Breast epithelium (tissue), 4 donors: Measurements from ENCODE around the gene RFWD3. TPM values are rescaled to one million over a fixed set of nuclear protein-coding genes. Genes with fewer than 3 reads are reported as not detected.

ENCODE experiments used
- DNase-seq, 2 donors: peaks; one replicate each; pipeline ENCODE4 v3.0.0-alpha.2; 2019; ENCODE audit warnings: low spot score in 2 of 2
- H3K27ac ChIP-seq, 2 donors: fragments of 200-600 bp; sonication (generic) in 1 of 2; one replicate each; pipeline ENCODE4 v1.5.1; 2016 to 2019; ENCODE audit warnings: mild to moderate bottlenecking in 1 of 2
- H3K27me3 ChIP-seq, 2 donors: fragments of 200-600 bp; sonication (generic) in 1 of 2; one replicate each; pipeline versions ENCODE4 v1.5.1 to v1.6.0; 2017 to 2019; ENCODE audit warnings: control low read depth in 1 of 2, mild to moderate bottlenecking in 1 of 2
- H3K36me3 ChIP-seq: fragments of 200-600 bp; one replicate; pipeline ENCODE4 v1.5.1; 2019
- H3K4me1 ChIP-seq, 2 donors: fragments of 200-600 bp; sonication (generic); one replicate each; pipeline ENCODE4 v1.5.1; 2016 to 2019; ENCODE audit warnings: control low read depth in 1 of 2
- H3K4me3 ChIP-seq, 3 donors: fragments of 200-600 bp; sonication (generic); 1 replicate in 2 of 3; 2 replicates in 1 of 3; pipeline ENCODE4 v1.5.1; 2016 to 2019; ENCODE audit warnings: mild to moderate bottlenecking in 3 of 3, moderate library complexity in 2 of 3
- H3K9me3 ChIP-seq, 2 donors: fragments of 200-600 bp; sonication (generic) in 1 of 2; one replicate each; pipeline ENCODE4 v1.5.1; 2016 to 2019; ENCODE audit warnings: control low read depth in 1 of 2
- POLR2A ChIP-seq: fragments of 450-650 bp; IDR thresholded peaks from one replicate; pipeline ENCODE4 v1.6.1; 2016; ENCODE audit warnings: antibody characterized with exemption, mild to moderate bottlenecking, moderate library complexity
- POLR2AphosphoS5 ChIP-seq, 3 donors: sonication (generic); formaldehyde crosslinking; IDR thresholded peaks; one replicate each; pipeline ENCODE4 v1.6.1; 2017; ENCODE audit warnings: antibody characterized with exemption in 3 of 3
- intact Hi-C: fragments of 100-400 bp; cut with DNase I; formaldehyde crosslinking; loops from one replicate; pipeline ENCODE4 v1.15.1; 2023; ENCODE audit warnings: low total_unique reads
- total RNA-seq, 3 donors: library from RNA; depleted of rRNA; stranded (reverse); fragments of >200 nt; gene quantifications; one replicate each; pipeline ENCODE4 v1.1.0, GENCODE V29; 2016
- TF ChIP-seq, protein P1 (sequence below), 3 donors: fragments of 450-650 bp; IDR thresholded peaks; one replicate each; pipeline ENCODE4 v1.5.1; 2016 to 2017; ENCODE audit warnings: antibody characterized with exemption in 3 of 3, mild to moderate bottlenecking in 3 of 3, moderate library complexity in 3 of 3

Gene RFWD3
- total RNA-seq, 3 donors from 2014 or later: 11.0 to 23.6 (median 18.7) TPM

DNA sequence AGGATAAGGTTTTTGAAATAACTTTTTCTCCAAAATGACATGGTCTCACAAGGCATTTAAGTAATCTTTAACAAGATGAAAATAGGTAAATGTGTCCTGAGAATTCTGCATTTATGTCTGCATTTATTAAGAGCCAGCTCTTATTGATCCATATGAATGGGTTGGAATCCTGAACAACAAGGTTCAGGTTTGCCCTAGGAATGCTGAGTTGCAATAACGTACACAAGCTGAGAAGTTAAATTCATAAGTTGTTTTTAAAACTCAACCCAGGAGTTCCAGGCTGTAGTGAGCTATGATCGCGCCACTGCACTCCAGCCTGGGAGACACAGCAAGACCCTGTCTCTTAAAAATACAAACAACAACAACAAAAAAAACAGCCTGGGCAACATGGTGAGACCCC is 87.8 kb downstream of the RFWD3 start:
- no peak overlapping the region for H3K27ac ChIP-seq
- no peaks in the 10 kb centered on the region for H3K4me1 ChIP-seq
- H3K9me3 ChIP-seq: no peaks in the 10 kb centered on the region
- TF ChIP-seq POLR2A (no peak), POLR2AphosphoS5 (IDR thresholded peaks at IDR 0.05) (no peak)
- TF ChIP-seq, protein P1, sequence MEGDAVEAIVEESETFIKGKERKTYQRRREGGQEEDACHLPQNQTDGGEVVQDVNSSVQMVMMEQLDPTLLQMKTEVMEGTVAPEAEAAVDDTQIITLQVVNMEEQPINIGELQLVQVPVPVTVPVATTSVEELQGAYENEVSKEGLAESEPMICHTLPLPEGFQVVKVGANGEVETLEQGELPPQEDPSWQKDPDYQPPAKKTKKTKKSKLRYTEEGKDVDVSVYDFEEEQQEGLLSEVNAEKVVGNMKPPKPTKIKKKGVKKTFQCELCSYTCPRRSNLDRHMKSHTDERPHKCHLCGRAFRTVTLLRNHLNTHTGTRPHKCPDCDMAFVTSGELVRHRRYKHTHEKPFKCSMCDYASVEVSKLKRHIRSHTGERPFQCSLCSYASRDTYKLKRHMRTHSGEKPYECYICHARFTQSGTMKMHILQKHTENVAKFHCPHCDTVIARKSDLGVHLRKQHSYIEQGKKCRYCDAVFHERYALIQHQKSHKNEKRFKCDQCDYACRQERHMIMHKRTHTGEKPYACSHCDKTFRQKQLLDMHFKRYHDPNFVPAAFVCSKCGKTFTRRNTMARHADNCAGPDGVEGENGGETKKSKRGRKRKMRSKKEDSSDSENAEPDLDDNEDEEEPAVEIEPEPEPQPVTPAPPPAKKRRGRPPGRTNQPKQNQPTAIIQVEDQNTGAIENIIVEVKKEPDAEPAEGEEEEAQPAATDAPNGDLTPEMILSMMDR (IDR thresholded peaks at IDR 0.05): no peak
- no peaks in the 10 kb centered on the region for H3K27me3 ChIP-seq
- no peaks in the 10 kb centered on the region for H3K36me3 ChIP-seq
- H3K4me3 ChIP-seq: no peak overlapping the region
- DNase-seq: no peak
- intact Hi-C loops: no loop called here

DNA sequence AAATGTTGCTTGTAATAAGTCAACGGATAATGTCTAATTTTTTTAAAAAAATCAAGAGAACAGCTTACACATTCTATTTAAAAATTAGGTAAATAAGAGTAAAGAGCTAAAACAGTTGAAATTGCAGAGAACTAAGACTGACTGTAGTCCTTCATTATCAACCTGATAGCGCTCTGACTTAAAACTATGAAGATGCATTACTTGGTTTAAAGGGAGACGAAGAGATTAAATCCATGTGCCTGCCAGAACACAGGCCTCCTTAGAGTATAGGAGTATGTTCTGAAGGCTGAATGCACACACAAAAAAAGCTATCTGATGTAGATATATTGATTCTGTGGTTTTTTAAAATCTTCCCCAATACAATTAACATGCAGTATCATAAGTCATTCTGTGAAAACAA is 88.2 kb downstream of the RFWD3 start:
- intact Hi-C loops: no loop called here
- Histone ChIP-seq H3K9me3 (no peaks in the 10 kb centered on the region), H3K4me3 (no peak overlapping the region), H3K27me3 (no peaks in the 10 kb centered on the region), H3K36me3 (no peaks in the 10 kb centered on the region), H3K4me1 (no peaks in the 10 kb centered on the region), H3K27ac (no peak overlapping the region)
- no peak for TF ChIP-seq POLR2AphosphoS5 (IDR thresholded peaks at IDR 0.05)
- TF ChIP-seq, protein P1 (IDR thresholded peaks at IDR 0.05): no peak
- no peak for DNase-seq

DNA sequence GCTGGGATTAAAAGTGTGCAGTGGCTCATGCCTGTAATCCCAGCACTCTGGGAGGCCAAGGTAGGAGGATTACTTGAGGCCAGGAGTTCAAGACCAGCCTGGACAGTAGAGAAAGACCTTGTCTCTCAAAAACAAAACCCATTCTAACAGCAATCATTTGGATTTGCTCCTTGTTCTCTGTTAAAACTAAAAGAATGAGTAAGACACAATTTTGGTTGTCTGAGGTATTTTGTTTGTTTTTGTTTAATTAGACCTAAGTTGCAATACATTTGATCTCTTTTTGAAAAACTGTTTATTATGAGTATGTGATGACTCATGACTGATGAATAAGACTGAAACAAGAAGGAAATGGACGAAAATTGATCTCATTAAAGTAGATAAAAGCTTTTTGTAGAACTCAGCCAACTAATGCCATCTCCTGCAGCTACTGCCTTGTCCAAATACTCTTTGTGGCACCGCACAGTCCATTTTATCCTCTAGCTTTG is 88.8 kb downstream of the RFWD3 start:
- TF ChIP-seq POLR2A: no peak
- no peak for TF ChIP-seq POLR2AphosphoS5 (IDR thresholded peaks at IDR 0.05)
- TF ChIP-seq, protein P1 (IDR thresholded peaks at IDR 0.05): no peak
- H3K4me3 ChIP-seq: no peak overlapping the region
- intact Hi-C loops: no loop called here
- no peaks in the 10 kb centered on the region for H3K36me3 ChIP-seq
- H3K27me3 ChIP-seq: no peaks in the 10 kb centered on the region
- DNase-seq: no peak
- no peak overlapping the region for H3K27ac ChIP-seq
- no peaks in the 10 kb centered on the region for H3K4me1 ChIP-seq
- no peaks in the 10 kb centered on the region for H3K9me3 ChIP-seq

DNA sequence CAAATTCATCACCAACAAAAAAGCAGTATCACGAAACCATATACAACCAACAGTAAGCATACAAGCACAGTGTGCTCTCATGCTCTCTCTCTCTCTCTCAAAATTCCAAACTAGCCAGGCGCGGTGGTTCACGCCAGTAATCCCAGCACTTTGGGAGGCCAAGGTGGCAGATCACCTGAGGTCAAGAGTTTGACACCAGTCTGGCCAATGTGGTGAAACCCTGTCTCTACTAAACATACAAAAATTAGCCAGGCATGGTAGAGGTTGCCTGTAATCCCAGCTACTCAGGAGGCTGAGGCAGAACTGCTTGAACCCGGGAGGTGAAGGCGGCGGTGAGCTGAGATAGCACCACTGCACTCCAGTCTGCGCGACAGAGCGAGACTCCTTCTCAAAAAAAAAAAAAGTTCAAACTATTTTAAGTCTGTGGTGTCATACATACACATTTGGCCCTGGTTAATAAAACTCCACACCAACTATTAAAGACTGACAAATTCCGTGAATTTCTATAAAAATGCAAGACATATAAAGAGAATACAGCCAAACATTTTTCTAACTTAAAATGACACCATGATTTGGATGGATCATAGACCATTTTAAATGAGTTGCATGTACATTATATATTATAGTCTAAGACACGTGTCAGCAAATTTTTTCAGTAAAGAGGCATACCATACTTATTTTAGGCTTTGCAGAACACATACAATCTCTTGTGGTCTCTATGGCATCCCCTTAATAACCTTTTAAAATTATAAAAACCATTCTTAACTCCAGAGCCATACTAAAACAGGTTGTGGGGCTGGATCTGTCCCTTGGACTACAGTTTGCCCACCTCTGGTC is 90.7 kb downstream of the RFWD3 start:
- H3K4me3 ChIP-seq: no peak overlapping the region
- no peaks in the 10 kb centered on the region for H3K27me3 ChIP-seq
- TF ChIP-seq POLR2AphosphoS5 (IDR thresholded peaks at IDR 0.05): no peak
- TF ChIP-seq POLR2A: no peak
- TF ChIP-seq, protein P1 (IDR thresholded peaks at IDR 0.05): no peak
- H3K9me3 ChIP-seq: no peaks in the 10 kb centered on the region
- intact Hi-C loops: no loop called here
- H3K27ac ChIP-seq: no peak overlapping the region
- no peaks in the 10 kb centered on the region for H3K36me3 ChIP-seq
- no peaks in the 10 kb centered on the region for H3K4me1 ChIP-seq
- no peak for DNase-seq

DNA sequence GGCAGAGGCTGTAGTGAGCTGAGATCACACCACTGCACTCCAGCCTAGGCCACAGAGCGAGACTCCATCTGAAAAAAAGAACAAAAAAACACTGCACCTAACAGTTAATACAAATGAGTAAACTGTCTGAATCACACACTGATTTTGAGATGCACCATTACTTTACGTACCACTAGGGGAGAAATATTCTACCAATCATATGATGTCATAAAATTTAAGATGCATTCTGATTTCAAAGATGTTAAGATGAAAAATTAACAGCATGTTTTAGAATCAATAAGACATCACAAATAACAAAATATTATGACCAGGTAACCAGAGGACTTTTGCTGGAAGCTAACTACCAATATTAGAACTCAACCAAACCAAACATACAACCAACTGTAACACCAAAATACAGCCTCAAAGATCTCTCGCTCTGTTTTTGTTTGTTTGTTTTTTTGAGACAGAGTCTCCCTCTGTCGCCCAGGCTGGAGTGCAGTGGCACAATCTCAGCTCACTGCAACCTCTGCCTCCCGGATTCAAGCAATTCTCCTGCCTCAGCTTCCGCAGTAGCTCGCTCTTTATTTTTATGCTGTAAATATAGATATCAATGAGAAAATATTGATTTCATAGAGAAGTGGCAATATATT is 91.4 kb downstream of the RFWD3 start:
- H3K36me3 ChIP-seq: no peaks in the 10 kb centered on the region
- TF ChIP-seq, protein P1 (IDR thresholded peaks at IDR 0.05): no peak
- TF ChIP-seq POLR2A (no peak), POLR2AphosphoS5 (IDR thresholded peaks at IDR 0.05) (no peak)
- no peaks in the 10 kb centered on the region for H3K4me1 ChIP-seq
- no peaks in the 10 kb centered on the region for H3K9me3 ChIP-seq
- H3K27me3 ChIP-seq: no peaks in the 10 kb centered on the region
- intact Hi-C loops: no loop called here
- H3K4me3 ChIP-seq: no peak overlapping the region
- no peak overlapping the region for H3K27ac ChIP-seq
- no peak for DNase-seq
